Endothelial cell of umbilical vein (primary cell): ENCODE measurements around the gene ZNF621. TPM values are rescaled to one million over a fixed set of nuclear protein-coding genes. Genes with fewer than 3 reads are reported as not detected.

Experiments
- BruUV-seq: library from RNA; stranded (reverse); fragments of 400-500 nt; replicated peaks from 2 replicates; lab custom pipeline; 2021; lab: Mats Ljungman, UMichigan
- CTCF ChIA-PET: fragments of 300-600, 350-600 bp; sonication (Branson Sonifier 250); formaldehyde crosslinking; loops from one replicate; lab custom pipeline; 2021; ENCODE audit warnings: antibody characterized with exemption, inconsistent platforms; lab: Charles Lee
- POLR2A ChIA-PET: fragments of 300-600, 350-600 bp; sonication (Branson Sonifier 250); formaldehyde crosslinking; loops from one replicate; lab custom pipeline; 2021; ENCODE audit warnings: antibody characterized with exemption, inconsistent platforms; lab: Charles Lee
- DNase-seq: peaks from one replicate; pipeline ENCODE4 v3.0.0-alpha.2; 2011; ENCODE audit warnings: low read depth, low spot score
- FAIRE-seq: peaks from 2 replicates; lab custom pipeline; 2011; peaks lifted over from hg19 to GRCh38; lab: Jason Lieb, UNC
- H2AFZ ChIP-seq: 2 replicates; pipeline ENCODE4 v1.6.0; 2012; ENCODE audit warnings: low read depth, low read length, control low read depth, inconsistent platforms
- H3K27ac ChIP-seq: 2 replicates; pipeline ENCODE4 v1.5.1; 2011; ENCODE audit warnings: low read depth, mild to moderate bottlenecking, control low read depth, low read length, moderate library complexity; ENCODE audit not compliant: insufficient read depth
- H3K27me3 ChIP-seq, 2 experiments: 2 replicates each; pipeline versions ENCODE4 v1.6.0 to v1.6.1; 2011; ENCODE audit warnings: low read length in 2 of 2, mixed read lengths in 1 of 2; ENCODE audit not compliant: control insufficient read depth in 2 of 2, insufficient read depth in 2 of 2
- H3K36me3 ChIP-seq, 2 experiments: 2 replicates in 1 of 2; 3 replicates in 1 of 2; pipeline ENCODE4 v1.5.1; 2011; ENCODE audit warnings: low read length in 2 of 2, mild to moderate bottlenecking in 1 of 2, moderate library complexity in 1 of 2; ENCODE audit not compliant: control insufficient read depth in 2 of 2, insufficient read depth in 2 of 2; ENCODE audit errors: extremely low read depth in 1 of 2
- H3K4me1 ChIP-seq: 3 replicates; pipeline ENCODE4 v1.5.1; 2011; ENCODE audit warnings: mild to moderate bottlenecking, low read length; ENCODE audit not compliant: control insufficient read depth, insufficient read depth; ENCODE audit errors: extremely low read depth
- H3K4me2 ChIP-seq: 2 replicates; pipeline ENCODE4 v1.6.1; 2011; ENCODE audit warnings: low read length, control low read depth, mixed read lengths; ENCODE audit not compliant: insufficient read depth
- H3K4me3 ChIP-seq, 3 experiments: fragments of 200-600 bp in 1 of 3; sonication (generic), shearing (Covaris generic) in 1 of 3; replicated peaks in 1 of 3; 2 replicates each; pipeline ENCODE4 v1.5.1; 2011 to 2016; ENCODE audit warnings: control low read depth in 3 of 3, low read length in 3 of 3, mild to moderate bottlenecking in 2 of 3, inconsistent platforms in 1 of 3, low read depth in 1 of 3, moderate library complexity in 1 of 3; ENCODE audit not compliant: insufficient read depth in 1 of 3
- H3K79me2 ChIP-seq: 2 replicates; pipeline ENCODE4 v1.6.0; 2012; ENCODE audit warnings: low read length, inconsistent platforms; ENCODE audit not compliant: control insufficient read depth, insufficient read depth
- H3K9ac ChIP-seq: replicated peaks from 2 replicates; pipeline ENCODE3; 2011; ENCODE audit warnings: low read length, control low read depth; ENCODE audit not compliant: insufficient read depth; ENCODE audit errors: extremely low read depth
- H3K9me1 ChIP-seq: replicated peaks from 3 replicates; pipeline ENCODE4 v1.6.0; 2011; ENCODE audit warnings: mild to moderate bottlenecking, low read length; ENCODE audit not compliant: control insufficient read depth, insufficient read depth; ENCODE audit errors: extremely low read depth
- H3K9me3 ChIP-seq: replicated peaks from 2 replicates; pipeline ENCODE4 v1.5.1; 2012; ENCODE audit warnings: low read length, inconsistent platforms; ENCODE audit not compliant: control insufficient read depth, insufficient read depth
- H4K20me1 ChIP-seq: replicated peaks from 2 replicates; pipeline ENCODE3; 2011; ENCODE audit warnings: mild to moderate bottlenecking, low read length; ENCODE audit not compliant: control insufficient read depth, insufficient read depth; ENCODE audit errors: extremely low read depth
- CTCF ChIP-seq, 2 donors: IDR thresholded peaks; 1 replicate in 1 of 2; 2 replicates in 1 of 2; pipeline ENCODE4 v1.5.1; 2011; ENCODE audit warnings: low read length in 2 of 2, mild to moderate bottlenecking in 2 of 2, moderate library complexity in 2 of 2, control low read depth in 1 of 2, inconsistent platforms in 1 of 2, low read depth in 1 of 2; ENCODE audit not compliant: insufficient read depth in 1 of 2; ENCODE audit errors: extremely low read depth in 1 of 2
- EZH2 ChIP-seq: IDR thresholded peaks from 2 replicates; pipeline ENCODE4 v1.6.1; 2012; ENCODE audit warnings: borderline replicate concordance, low read depth, mild to moderate bottlenecking, moderate library complexity, low read length, inconsistent platforms; ENCODE audit not compliant: severe bottlenecking
- FOS ChIP-seq: IDR thresholded peaks from 2 replicates; pipeline ENCODE4 v1.6.1; 2011; ENCODE audit warnings: mild to moderate bottlenecking, low read length, moderate library complexity, borderline replicate concordance; ENCODE audit not compliant: insufficient read depth
- GATA2 ChIP-seq: IDR thresholded peaks from 2 replicates; pipeline ENCODE4 v1.7.0; 2011; ENCODE audit warnings: low read depth, mild to moderate bottlenecking, moderate library complexity, mixed read lengths, low read length; ENCODE audit not compliant: insufficient read length, insufficient read depth
- JUN ChIP-seq: IDR thresholded peaks from 2 replicates; pipeline ENCODE4 v1.6.1; 2011; ENCODE audit warnings: borderline replicate concordance, low read depth; ENCODE audit not compliant: insufficient read length, insufficient read depth
- MAX ChIP-seq: IDR thresholded peaks from 2 replicates; pipeline ENCODE4 v1.6.1; 2011; ENCODE audit not compliant: insufficient read depth, insufficient read length
- MYC ChIP-seq: IDR thresholded peaks from one replicate; pipeline ENCODE4 v1.6.1; 2011; ENCODE audit warnings: mild to moderate bottlenecking, low read depth, low read length
- POLR2A ChIP-seq: IDR thresholded peaks from 2 replicates; pipeline ENCODE4 v1.6.1; 2012; ENCODE audit warnings: low read depth, mild to moderate bottlenecking, control low read depth, low read length
- POLR2AphosphoS5 ChIP-seq: IDR thresholded peaks from 2 replicates; pipeline ENCODE4 v1.6.1; 2012; ENCODE audit warnings: low read depth, mild to moderate bottlenecking, control low read depth, low read length, moderate library complexity; ENCODE audit not compliant: insufficient read depth
- dilution Hi-C: fragments of 300-500 bp; cut with MboI; formaldehyde crosslinking; loops from one replicate; pipeline ENCODE4 v1.15.0; 2019; ENCODE audit warnings: low sequenced_read_pairs; ENCODE audit not compliant: extremely low pct_ligation_motif_present
- intact Hi-C: fragments of 100-400 bp; cut with micrococcal nuclease; formaldehyde crosslinking; loops from one replicate; pipeline ENCODE4 v1.10.0; 2022
- polyA plus RNA-seq, 4 experiments: library from polyadenylated mRNA; depleted of rRNA in 3 of 4; stranded (reverse) in 3 of 4; unstranded in 1 of 4; fragments of >200 nt; gene quantifications; 2 replicates each; pipeline versions ENCODE4 v1.2.1 to v1.2.3, GENCODE V29; 2011 to 2012; ENCODE audit warnings: missing spikeins in 1 of 4
- total RNA-seq: library from RNA; stranded (reverse); gene quantifications from 2 replicates; pipeline ENCODE4 v1.2.3, GENCODE V29; 2021

Gene ZNF621
- total and polyA plus RNA-seq, 2 donors (not counting 3 experiments of a cell fraction or from before 2014, with no cell fraction given) = 8.5 to 22.5 TPM

GRCh38 chr3:40521254-40521653 lies 3.5 kb upstream of the ZNF621 start:
- H3K4me2 ChIP-seq = no peak overlapping the region
- ChIA-PET POLR2A (no interaction called here), CTCF (no interaction called here)
- dilution Hi-C loops (no loop called here), intact Hi-C loops (no loop called here)
- H3K79me2 ChIP-seq = peaks cover 7% of the 10 kb centered on the region
- no peak overlapping the region for H3K4me3 ChIP-seq
- no peak overlapping the region for H3K9ac ChIP-seq
- no peak for FAIRE-seq
- no peak overlapping the region for H3K27ac ChIP-seq
- H3K27me3 ChIP-seq = no peaks in the 10 kb centered on the region
- no peaks in the 10 kb centered on the region for H3K9me1 ChIP-seq
- peaks cover 14% of the 10 kb centered on the region for H3K4me1 ChIP-seq
- TF ChIP-seq FOS (no peak), MYC (no peak), JUN (no peak), CTCF (IDR thresholded peaks at IDR 0.05; ENCODE audit: extremely low read depth in 1 of 2, insufficient read depth in 1 of 2, low read depth in 1 of 2, low read length in 2 of 2) (no peak)
- H3K9me3 ChIP-seq = no peaks in the 10 kb centered on the region
- H3K36me3 ChIP-seq = no peaks in the 10 kb centered on the region
- no peak for DNase-seq
- no TSS peak for BruUV-seq
- H4K20me1 ChIP-seq = no peaks in the 10 kb centered on the region
- no peak overlapping the region for H2AFZ ChIP-seq

GRCh38 chr3:40523781-40524180 lies 979 bp upstream of the ZNF621 start:
- H3K36me3 ChIP-seq = no peaks in the 10 kb centered on the region
- FAIRE-seq (no peak), DNase-seq (peak; percentile 5)
- no peak overlapping the region for H2AFZ ChIP-seq
- peaks cover 7% of the 10 kb centered on the region for H3K79me2 ChIP-seq
- no peaks in the 10 kb centered on the region for H3K27me3 ChIP-seq
- H3K4me1 ChIP-seq = peaks cover 14% of the 10 kb centered on the region
- TF ChIP-seq POLR2A (no peak), JUN (no peak), GATA2 (no peak), FOS (no peak), POLR2AphosphoS5 (no peak), EZH2 (no peak), MAX (no peak), CTCF (IDR thresholded peaks at IDR 0.05; ENCODE audit: extremely low read depth in 1 of 2, insufficient read depth in 1 of 2, low read depth in 1 of 2, low read length in 2 of 2) (no peak)
- no peak overlapping the region for H3K9ac ChIP-seq
- no peak overlapping the region for H3K4me3 ChIP-seq
- ChIA-PET CTCF (interaction anchor here (0.8 to 2.5 kb wide), 3 partner anchors 18 to 70 kb away, joined by 3 to 19 read pairs (median 4); partner anchors contain the start of gene ZNF620), POLR2A (interaction anchor here (0.7 to 3.1 kb wide), 3 partner anchors 18 to 227 kb away, joined by 4 to 10 read pairs (median 9); partner anchors contain the start of genes RPL14 and ZNF620)
- no peaks in the 10 kb centered on the region for H4K20me1 ChIP-seq
- H3K9me3 ChIP-seq = no peaks in the 10 kb centered on the region
- H3K27ac ChIP-seq = no peak overlapping the region
- BruUV-seq = no TSS peak
- intact Hi-C loops = loop anchor here (1.0 to 2.0 kb wide), 6 partner anchors 19 to 679 kb away; partner anchors contain the start of genes RPL14 and ZNF619
- dilution Hi-C loops = no loop called here
- H3K4me2 ChIP-seq = peak overlapping the region; percentile 95
- no peaks in the 10 kb centered on the region for H3K9me1 ChIP-seq
